ENCODE results near the gene ZNF436. TPM values are rescaled to one million over a fixed set of nuclear protein-coding genes. Genes with fewer than 3 reads are reported as not detected.

Gene ZNF436
- total RNA-seq, 1 experiment from 2014 or later: 14.8 TPM

- intact Hi-C loops (cut with micrococcal nuclease; ENCODE audit: unreplicated experiment): no loop called here
- Histone ChIP-seq H3K27ac (ENCODE audit: low read depth, low read length, poor library complexity, severe bottlenecking) (no peak overlapping the region), H3K9me3 (ENCODE audit: low read depth, low read length, poor library complexity, severe bottlenecking) (no peaks in the 10 kb centered on the region), H3K4me1 (ENCODE audit: insufficient read depth, low read length, poor library complexity, severe bottlenecking) (peaks cover 6% of the 10 kb centered on the region), H3K4me3 (ENCODE audit: low read depth, low read length, poor library complexity, severe bottlenecking) (no peak overlapping the region), H3K27me3 (replicated peaks; ENCODE audit: insufficient read depth, low read depth, low read length, poor library complexity) (no peaks in the 10 kb centered on the region), H3K36me3 (ENCODE audit: insufficient read depth, low read length, poor library complexity, severe bottlenecking) (no peaks in the 10 kb centered on the region)
- ChIA-PET POLR2A (ENCODE audit: low non-redundant PET) (no interaction called here), CTCF (interaction anchor here (0.5 kb wide), 1 partner anchor 178 kb away, joined by 5 read pairs; no protein-coding TSS in a partner anchor)
- BruUV-seq (replicated peaks): no TSS peak
- TF ChIP-seq CTCF (conservative IDR thresholded peaks at IDR 0.05; ENCODE audit: low read depth, low read length) (no peak), EZH2 (IDR thresholded peaks at IDR 0.05; ENCODE audit: borderline replicate concordance, low read depth, low read length, poor library complexity, severe bottlenecking) (no peak)
- DNase-seq (ENCODE audit: low spot score): no peak
Observed at GRCh38 chr1:23416964-23417363, 47.3 kb upstream of the ZNF436 start.

GRCh38 chr1:23408797-23409290 is 39.2 kb upstream of the ZNF436 start:
- ChIA-PET CTCF (no interaction called here), POLR2A (ENCODE audit: low non-redundant PET) (no interaction called here)
- no peaks in the 10 kb centered on the region for H3K9me3 ChIP-seq (ENCODE audit: low read depth, low read length, poor library complexity, severe bottlenecking)
- H3K36me3 ChIP-seq (ENCODE audit: insufficient read depth, low read length, poor library complexity, severe bottlenecking): no peaks in the 10 kb centered on the region
- peaks cover 7% of the 10 kb centered on the region for H3K4me1 ChIP-seq (ENCODE audit: insufficient read depth, low read length, poor library complexity, severe bottlenecking)
- TF ChIP-seq EZH2 (IDR thresholded peaks at IDR 0.05; ENCODE audit: borderline replicate concordance, low read depth, low read length, poor library complexity, severe bottlenecking) (no peak), CTCF (conservative IDR thresholded peaks at IDR 0.05; ENCODE audit: low read depth, low read length) (no peak)
- H3K27me3 ChIP-seq (replicated peaks; ENCODE audit: insufficient read depth, low read depth, low read length, poor library complexity): no peaks in the 10 kb centered on the region
- DNase-seq (ENCODE audit: low spot score): no peak
- H3K4me3 ChIP-seq (ENCODE audit: low read depth, low read length, poor library complexity, severe bottlenecking): no peak overlapping the region
- BruUV-seq (replicated peaks): no TSS peak
- intact Hi-C loops (cut with micrococcal nuclease; ENCODE audit: unreplicated experiment): loop anchor here (10.0 kb wide), 2 partner anchors 94 to 184 kb away; no protein-coding TSS in a partner anchor
- H3K27ac ChIP-seq (ENCODE audit: low read depth, low read length, poor library complexity, severe bottlenecking): no peak overlapping the region

- DNase-seq (ENCODE audit: low spot score): no peak
- TF ChIP-seq CTCF (conservative IDR thresholded peaks at IDR 0.05; ENCODE audit: low read depth, low read length) (no peak), EZH2 (IDR thresholded peaks at IDR 0.05; ENCODE audit: borderline replicate concordance, low read depth, low read length, poor library complexity, severe bottlenecking) (no peak)
- BruUV-seq (replicated peaks): no TSS peak
- no peaks in the 10 kb centered on the region for H3K36me3 ChIP-seq (ENCODE audit: insufficient read depth, low read length, poor library complexity, severe bottlenecking)
- H3K27me3 ChIP-seq (replicated peaks; ENCODE audit: insufficient read depth, low read depth, low read length, poor library complexity): no peaks in the 10 kb centered on the region
- H3K27ac ChIP-seq (ENCODE audit: low read depth, low read length, poor library complexity, severe bottlenecking): no peak overlapping the region
- H3K4me3 ChIP-seq (ENCODE audit: low read depth, low read length, poor library complexity, severe bottlenecking): no peak overlapping the region
- H3K9me3 ChIP-seq (ENCODE audit: low read depth, low read length, poor library complexity, severe bottlenecking): no peaks in the 10 kb centered on the region
- CTCF ChIA-PET: no interaction called here
- intact Hi-C loops (cut with micrococcal nuclease; ENCODE audit: unreplicated experiment): loop anchor here (10.0 kb wide), 2 partner anchors 92 to 182 kb away; no protein-coding TSS in a partner anchor
- peaks cover 19% of the 10 kb centered on the region for H3K4me1 ChIP-seq (ENCODE audit: insufficient read depth, low read length, poor library complexity, severe bottlenecking)
- POLR2A ChIA-PET (ENCODE audit: low non-redundant PET): no interaction called here
Observed at GRCh38 chr1:23407016-23407630, 37.5 kb upstream of the ZNF436 start.

Data from A673 (cell line).